SKM-1 treated with dmso at 0.1 percent for 144 hours (cell line): ENCODE results near the gene FAM76A.

Source experiments
- DNase-seq: peaks from one replicate; lab custom pipeline; 2025; ENCODE audit not compliant: unreplicated experiment; lab: John Stamatoyannopoulos, UW

FAM76A gene

DNA sequence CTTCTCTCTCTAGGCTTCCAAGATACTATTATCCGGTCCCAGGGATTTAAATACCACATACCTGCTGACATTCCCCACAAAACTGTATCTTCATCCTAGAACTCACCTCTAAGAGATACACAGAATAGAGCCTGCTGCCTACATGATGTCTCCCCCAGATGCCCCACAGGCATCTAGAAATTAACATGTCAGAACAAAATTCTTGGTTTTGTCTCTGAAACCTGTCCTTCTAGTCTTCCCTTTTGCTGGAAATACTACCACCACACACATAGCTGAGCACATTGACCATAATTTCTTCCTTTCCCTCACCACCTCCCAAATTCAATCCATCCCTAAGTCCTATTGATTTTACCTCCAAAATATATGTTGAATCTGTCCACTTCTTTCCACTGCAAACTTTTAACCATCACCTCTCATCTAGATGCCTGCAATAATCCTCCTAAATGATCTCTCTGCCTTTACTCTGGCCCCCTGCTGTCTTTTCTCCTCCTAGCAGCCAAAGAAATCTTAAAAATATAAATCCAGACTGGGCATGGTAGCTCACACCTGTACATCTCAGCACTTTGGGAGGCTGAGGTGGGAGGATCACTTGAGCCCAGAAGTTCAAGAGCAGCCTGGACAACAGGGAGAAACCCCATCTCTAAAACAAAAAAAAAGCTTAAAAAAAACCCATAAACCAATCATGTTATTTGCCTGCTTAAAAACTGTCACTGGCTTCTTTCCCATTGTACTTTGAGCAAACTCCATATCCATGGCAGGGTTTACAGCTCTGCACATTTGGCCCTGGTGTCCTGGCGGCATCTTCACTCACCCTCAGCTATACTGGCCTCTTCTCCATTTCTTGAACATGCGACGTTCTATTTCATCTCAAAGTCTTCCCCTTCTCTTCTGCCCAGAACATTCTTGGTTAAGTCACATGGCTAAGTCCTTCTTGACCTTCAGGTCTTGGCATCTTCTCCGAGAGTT is 6.2 kb upstream of the FAM76A start:
- no peak for DNase-seq

DNA sequence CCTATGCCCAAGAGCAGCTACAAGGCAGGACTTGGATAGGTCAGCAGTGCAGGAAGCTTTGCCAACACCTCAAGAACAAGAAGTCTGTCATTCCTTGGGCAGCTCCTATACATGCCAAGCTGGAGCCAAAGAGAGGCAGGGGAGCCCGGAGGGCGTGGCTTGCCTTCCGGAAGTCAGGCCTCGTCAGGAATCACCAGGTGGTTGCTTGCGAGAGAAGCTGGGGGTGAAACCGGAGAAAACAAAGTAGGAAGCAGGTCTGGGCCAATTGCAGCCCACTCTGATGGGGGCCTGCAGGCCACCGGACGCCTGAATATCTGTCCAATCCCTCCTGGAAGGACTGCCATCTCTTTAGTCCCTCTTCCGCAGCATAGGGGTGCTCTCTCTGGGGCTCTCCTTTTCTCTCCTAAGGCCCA is 794 bp upstream of the FAM76A start:
- DNase-seq = no peak

GRCh38 chr1:27726173-27727044 is 648 bp downstream of the FAM76A start:
- peak; percentile 29 for DNase-seq

DNA sequence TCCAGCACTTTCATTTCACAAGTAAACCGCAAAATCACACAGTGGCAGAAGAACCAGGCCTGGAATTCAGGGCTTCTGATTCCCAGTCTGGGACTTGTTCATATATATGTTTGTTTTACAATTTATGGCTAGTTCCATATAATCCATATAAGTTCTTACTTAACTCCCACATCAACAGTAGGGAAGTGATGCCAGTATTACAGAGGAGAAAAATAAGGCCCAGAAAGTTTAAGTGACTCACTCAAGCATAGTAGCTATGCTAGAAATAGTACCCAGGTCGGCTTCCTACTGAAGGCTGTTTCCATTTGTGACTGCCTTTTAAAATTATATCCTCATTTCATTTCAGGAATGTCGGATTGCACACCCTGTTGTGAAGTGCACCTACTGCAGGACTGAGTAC is 1.4 kb downstream of the FAM76A start:
- no peak for DNase-seq

DNA sequence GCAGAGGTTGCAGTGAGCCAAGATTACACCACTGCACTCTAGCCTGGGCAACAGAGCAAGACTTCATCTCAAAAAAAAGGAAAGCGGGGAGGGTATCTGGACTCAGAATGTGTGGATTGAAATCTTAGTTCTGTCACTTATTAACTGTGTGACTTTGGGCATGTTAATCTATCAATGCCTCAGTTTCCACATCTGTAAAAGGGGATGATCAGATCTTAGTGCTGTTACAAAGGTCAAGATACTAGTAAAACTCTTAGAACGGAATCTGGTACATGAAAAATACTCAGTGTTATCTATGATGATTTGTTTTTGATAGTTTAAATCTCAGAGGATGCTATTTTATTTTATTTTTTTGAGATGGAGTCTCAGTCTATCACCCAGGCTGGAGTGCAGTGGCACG is 10.5 kb downstream of the FAM76A start:
- no peak for DNase-seq

DNA sequence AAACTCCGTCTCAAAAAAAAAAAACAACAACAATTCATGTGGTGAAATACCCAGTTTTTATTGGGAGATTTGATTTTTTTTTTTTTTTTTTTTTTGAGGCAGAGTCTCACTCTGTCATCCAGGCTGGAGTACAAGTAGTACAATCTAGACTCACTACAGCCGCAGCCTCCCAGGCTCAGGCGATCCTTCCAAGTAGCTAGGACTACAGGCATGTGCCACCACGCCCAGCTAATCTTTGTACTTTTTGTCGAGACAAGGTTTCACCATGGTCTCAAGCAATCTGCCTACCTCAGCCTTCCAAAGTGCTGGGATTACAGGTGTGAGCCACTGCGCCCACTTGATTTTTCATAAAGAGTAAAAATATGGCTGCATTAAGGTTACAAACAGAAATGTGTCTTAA is 15.4 kb downstream of the FAM76A start:
- no peak for DNase-seq

DNA sequence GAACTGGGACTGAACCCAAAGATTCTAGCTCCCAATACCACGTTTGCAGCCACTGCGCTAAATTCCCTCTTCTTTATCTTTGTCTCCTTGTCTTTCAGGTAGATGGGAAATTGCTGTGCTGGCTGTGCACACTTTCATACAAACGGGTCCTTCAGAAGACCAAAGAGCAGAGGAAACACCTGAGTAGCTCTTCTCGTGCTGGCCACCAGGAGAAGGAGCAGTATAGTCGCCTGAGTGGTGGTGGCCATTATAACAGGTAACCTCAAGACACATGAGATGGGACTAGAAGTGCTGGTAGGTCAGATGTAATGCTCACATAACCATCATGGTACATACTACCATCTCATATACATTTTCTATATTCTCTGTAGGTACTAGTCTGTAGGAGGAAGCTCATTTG is 18.8 kb downstream of the FAM76A start:
- no peak for DNase-seq

- no peak for DNase-seq
Measured at GRCh38 chr1:27745466-27745865, 19.7 kb downstream of the FAM76A start.

DNA sequence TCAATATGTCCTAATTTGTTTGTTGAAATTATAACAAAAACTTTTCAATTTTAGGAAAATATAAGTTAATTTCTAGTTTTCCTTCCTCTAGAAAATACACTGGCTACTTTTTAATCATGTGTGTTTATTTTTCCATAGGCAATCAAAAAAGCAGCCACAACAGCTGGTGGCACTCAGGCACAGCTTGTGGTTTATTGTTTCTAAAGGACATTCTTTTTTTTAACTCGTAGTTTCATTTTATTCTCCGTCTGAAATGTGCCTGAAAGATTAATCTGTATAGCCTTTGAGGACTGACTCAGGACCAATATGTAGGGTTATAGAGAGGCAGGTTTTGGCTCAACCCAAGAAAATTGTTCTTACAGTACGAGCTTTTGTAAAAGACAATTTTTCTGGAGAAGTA is 26.6 kb downstream of the FAM76A start:
- DNase-seq = no peak

DNA sequence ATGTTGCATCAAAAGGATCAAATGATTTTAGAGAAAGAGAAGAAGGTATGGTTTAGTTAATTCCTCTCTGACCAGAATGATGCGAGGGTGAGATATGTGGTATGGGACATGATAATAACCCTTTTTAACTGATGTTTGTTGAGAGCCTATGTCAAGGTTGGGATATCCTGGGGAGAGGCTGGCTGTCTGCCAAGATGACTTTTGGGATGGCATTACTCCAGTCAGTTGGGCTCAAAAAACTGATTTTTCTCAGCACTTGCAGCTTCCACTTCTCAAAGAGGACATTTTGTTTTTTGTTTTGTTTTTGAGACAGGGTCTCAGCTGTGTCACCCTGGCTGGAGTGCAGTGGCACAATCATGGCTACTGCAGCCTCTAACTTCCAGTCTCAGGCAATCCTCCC is 29.5 kb downstream of the FAM76A start:
- DNase-seq = no peak

GRCh38 chr1:27755865-27756264 is 30.1 kb downstream of the FAM76A start:
- DNase-seq = no peak

- DNase-seq = no peak
Measured at GRCh38 chr1:27759236-27759635, 33.5 kb downstream of the FAM76A start.

DNA sequence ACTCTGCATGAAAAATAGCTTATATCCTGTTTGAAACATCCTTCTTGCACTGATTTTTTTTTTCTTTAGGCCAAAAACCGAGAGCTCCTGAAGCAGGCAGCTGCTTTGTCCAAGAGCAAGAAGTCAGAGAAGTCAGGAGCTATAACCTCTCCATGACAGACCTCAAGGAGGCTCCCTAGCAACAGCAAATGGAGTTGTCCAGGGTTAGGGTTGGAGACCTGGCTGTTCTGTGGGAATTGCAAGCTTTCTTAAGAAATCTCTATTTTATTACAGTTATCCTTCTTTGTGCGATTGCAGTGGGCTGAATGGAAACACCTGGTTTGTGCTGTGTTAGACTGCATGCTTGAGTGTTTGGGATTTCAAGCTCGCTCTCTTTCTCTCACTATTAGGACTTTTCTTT is 34.7 kb downstream of the FAM76A start:
- DNase-seq = no peak

- no peak for DNase-seq
Measured at GRCh38 chr1:27762033-27762432, 36.3 kb downstream of the FAM76A start.

GRCh38 chr1:27763358-27763757 is 37.6 kb downstream of the FAM76A start:
- DNase-seq = no peak

GRCh38 chr1:27770293-27770830 is 44.6 kb downstream of the FAM76A start:
- DNase-seq = no peak

GRCh38 chr1:27772036-27772931 is 46.5 kb downstream of the FAM76A start:
- peak; percentile 6 for DNase-seq

DNA sequence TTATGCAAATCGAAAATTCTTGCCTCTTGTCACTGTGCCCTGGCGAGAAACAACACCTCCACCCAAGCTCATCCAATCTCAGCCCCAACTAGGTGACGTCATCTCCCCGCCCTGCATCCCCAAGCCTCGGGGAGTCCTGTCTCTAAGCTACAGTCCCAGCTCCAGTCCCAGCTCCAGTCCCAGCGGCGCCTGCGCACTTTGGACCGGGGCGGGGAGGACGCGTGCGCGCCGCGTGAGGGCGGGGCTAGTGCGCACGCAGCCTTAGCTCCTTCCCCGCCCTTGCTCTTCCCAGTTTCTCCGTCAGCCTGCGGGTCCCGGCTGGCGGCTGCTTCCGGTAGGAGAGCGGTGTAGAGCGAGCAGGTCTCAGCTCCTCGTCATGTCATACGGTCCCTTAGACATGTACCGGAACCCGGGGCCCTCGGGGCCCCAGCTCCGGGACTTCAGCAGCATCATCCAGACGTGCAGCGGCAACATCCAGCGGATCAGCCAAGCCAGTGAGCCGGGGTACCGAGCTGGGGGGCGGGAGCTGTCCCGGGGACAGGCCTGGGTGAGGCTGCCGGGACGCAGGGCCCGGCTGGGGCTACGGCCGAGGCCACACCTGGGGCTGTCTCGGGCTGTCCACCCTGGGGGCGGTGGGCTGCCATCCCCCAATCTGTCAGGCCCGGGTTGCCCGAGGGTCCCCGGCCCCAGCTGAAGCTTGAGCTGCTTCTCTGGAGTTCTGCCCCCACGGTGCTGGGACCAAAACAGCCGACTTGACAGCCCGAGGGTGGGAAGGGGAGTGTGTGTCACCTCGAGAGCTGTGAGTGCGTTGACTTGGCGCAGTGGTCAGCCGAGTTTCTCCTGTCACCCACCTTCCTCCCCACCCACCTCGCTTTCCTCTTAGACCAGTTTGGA is 47.4 kb downstream of the FAM76A start, which contains the start of gene STX12:
Gene STX12 (plus strand): TSS at position 288 of the 894 bp plus-strand sequence. CDS start 89 bp downstream, at position 377.
- DNase-seq = peak; percentile 97

DNA sequence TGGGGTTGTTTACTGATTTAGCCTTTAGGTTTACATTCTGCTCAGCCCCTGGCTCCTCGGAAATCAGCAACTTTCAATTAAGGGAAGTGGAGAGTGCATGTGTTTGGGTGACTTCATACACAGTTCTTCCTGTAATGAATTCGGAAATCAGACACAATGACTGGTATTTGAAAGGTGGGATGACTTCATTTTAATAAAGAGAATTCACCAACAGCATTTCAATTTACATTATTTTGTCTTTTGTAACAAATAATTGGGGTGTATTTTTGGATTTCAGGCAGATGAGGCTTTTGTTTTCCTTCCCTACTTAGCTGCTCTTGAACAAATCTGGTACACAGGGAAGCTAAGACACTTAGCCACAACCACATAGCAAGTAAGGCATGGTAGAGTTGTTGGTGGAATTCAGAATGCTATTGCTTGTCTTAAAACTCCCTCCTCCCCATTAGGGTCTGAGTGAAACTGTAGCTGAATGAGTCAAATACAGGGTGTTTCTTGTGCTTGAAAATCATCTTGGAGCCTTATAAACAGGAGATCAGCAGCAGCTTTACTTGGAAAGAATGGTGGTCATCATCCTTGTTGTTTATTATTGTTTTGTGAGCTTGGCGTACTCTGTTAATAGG is 48.2 kb downstream of the FAM76A start:
- DNase-seq = peak; percentile 34
